Heart left ventricle (tissue), 16 donors: ENCODE data around the gene TMEM123. TPM values are rescaled to one million over a fixed set of nuclear protein-coding genes. Genes with fewer than 3 reads are reported as not detected.
"Not testable (repeated sequence)": the region's sequence is repeated elsewhere in the genome, so short reads cannot be mapped to it uniquely, and the experiment has no call there.

Experiments used
- ATAC-seq, 4 donors: fragments of 200-7000 bp; cut with Tn5 transposase; one replicate each; pipeline ENCODE4 v1.9.1; 2020 to 2022; ENCODE audit warnings: moderate library complexity in 4 of 4, mild to moderate bottlenecking in 3 of 4, moderate number of reproducible peaks in 1 of 4
- DNase-seq, 5 donors: peaks; one replicate each; pipeline ENCODE4 v3.0.0-alpha.2; 2020
- H3K27ac ChIP-seq, 12 donors: fragments of 200-600 bp; sonication (generic) in 4 of 12; one replicate each; pipeline versions ENCODE4 v1.5.0 to v1.8.0; 2016 to 2022; ENCODE audit warnings: mild to moderate bottlenecking in 2 of 12
- H3K27me3 ChIP-seq, 9 donors: fragments of 200-600 bp; sonication (generic) in 2 of 9; one replicate each; pipeline versions ENCODE4 v1.5.1 to v1.8.0; 2016 to 2022; ENCODE audit warnings: mild to moderate bottlenecking in 3 of 9
- H3K36me3 ChIP-seq, 9 donors: fragments of 200-600 bp; sonication (generic) in 2 of 9; one replicate each; pipeline versions ENCODE4 v1.5.0 to v1.8.0; 2018 to 2022; ENCODE audit warnings: mild to moderate bottlenecking in 2 of 9
- H3K4me1 ChIP-seq, 12 donors: fragments of 200-600 bp; sonication (generic) in 4 of 12; one replicate each; pipeline versions ENCODE4 v1.5.0 to v1.8.0; 2016 to 2022; ENCODE audit warnings: mild to moderate bottlenecking in 3 of 12
- H3K4me3 ChIP-seq, 12 donors: fragments of 200-600 bp; sonication (generic) in 4 of 12; one replicate each; pipeline versions ENCODE4 v1.5.0 to v1.8.0; 2017 to 2022; ENCODE audit warnings: mild to moderate bottlenecking in 9 of 12, moderate library complexity in 4 of 12
- H3K9me3 ChIP-seq, 12 donors: fragments of 200-600 bp; sonication (generic) in 4 of 12; one replicate each; pipeline versions ENCODE4 v1.5.0 to v1.8.0; 2016 to 2022; ENCODE audit warnings: mild to moderate bottlenecking in 1 of 12
- POLR2A ChIP-seq, 2 donors: fragments of 450-650 bp; IDR thresholded peaks; one replicate each; pipeline ENCODE4 v1.6.1; 2017; ENCODE audit warnings: antibody characterized with exemption in 2 of 2, mild to moderate bottlenecking in 2 of 2, moderate library complexity in 2 of 2
- WGBS, 4 donors: extraction: QIAGEN DNeasy Blood & Tissue Kit in 2 of 4; methylation state at CpG; one replicate each; pipeline versions ENCODE4 v1.1.5 to v1.1.7; 2013 to 2018; 5-methylcytosine and 5-hydroxymethylcytosine counted together
- intact Hi-C, 10 donors: fragments of 100-400 bp; cut with DNase I; formaldehyde crosslinking; loops; one replicate each; pipeline versions ENCODE4 v1.11.1 to v1.14.2; 2022
- polyA plus RNA-seq, 2 donors: library from polyadenylated mRNA; stranded (reverse); fragments of 200-250 nt; gene quantifications; one replicate each; pipeline ENCODE4 v1.2.3, GENCODE V29; 2013
- total RNA-seq, 9 donors: library from RNA; depleted of rRNA in 2 of 9; stranded (reverse); fragments of >200 nt in 2 of 9; fragmentation: NEBNext Ultra II Directional in 3 of 9; extraction: Animal tissue kit (Norgen Biotek cat#: 25700) in 3 of 9; gene quantifications; one replicate each; pipeline versions ENCODE4 v1.1.0 to v1.2.4, GENCODE V29; 2016 to 2023
- TF ChIP-seq, protein P1 (sequence below), 12 donors: fragments of 200-600 bp; sonication (generic) in 4 of 12; IDR thresholded peaks; one replicate each; pipeline versions ENCODE4 v1.5.0 to v1.8.0; 2018 to 2022; ENCODE audit warnings: antibody characterized with exemption in 12 of 12, mild to moderate bottlenecking in 5 of 12
- donor health status: ischemic (EF 13 %, LVEDD 7.1; RV severe dilation, severe dysfunction).
- donor health status: healthy with polysubstance abuse.
- donor health status: DM: no; HTN: yes; CAD: no.
- donor health status: DM: no; HTN: no; CAD: no.
- donor health status: ischemic (EF 25% LVEDD 6.9; RV normal size, moderate dysfunction).
- donor health status: ischemic (EF 25% LVEDD 5.7; RV mildly dilated, moderate dysfunction).
- donor health status: healthy.
- donor health status: DM: yes; HTN: yes; CAD: no.
- donor health status: ischemic (EF 35%, LVEDD 5.7; RV mildly dilated, moderate dysfunction).
- donor health status: nonischemic (EF 11% LVEDD 7.7; RV severe dilation, severe dysfunction).
- donor health status: DM: yes; HTN: yes; CAD: no.
- donor health status: PGD.
- donor health status: ischemic (EF 29% LVEDD 5.4; RV normal size, mild dysfunction).
- donor health status: nonischemic (EF 23%, LVEDD 6.1; RV moderate dilation, normal function).

Gene TMEM123
- total and polyA plus RNA-seq, 11 donors, result 25.0 to 116 (median 75.6) TPM

DNA sequence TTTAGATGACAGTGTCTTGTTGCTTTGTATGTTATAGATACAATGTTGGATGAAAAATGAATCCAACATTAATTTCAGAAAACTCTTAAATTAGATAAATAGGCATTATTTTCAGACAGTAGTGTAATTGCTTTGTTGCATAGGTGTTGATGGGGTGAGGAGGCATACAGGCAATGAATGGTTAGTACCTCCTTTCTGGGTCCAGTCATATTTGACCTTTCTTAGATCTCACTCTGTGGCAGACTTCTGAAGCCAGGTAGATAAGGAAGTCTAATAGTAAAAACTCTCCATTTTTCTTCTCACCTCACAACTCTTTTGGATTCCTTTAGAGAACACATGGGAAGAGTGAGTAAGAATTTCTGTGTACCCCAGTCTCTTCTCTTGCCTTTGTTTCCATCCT, 73.7 kb downstream of the TMEM123 start:
- Histone ChIP-seq H3K36me3 (peaks cover 0 to 85% (median 68%) of the 10 kb centered on the region in 9 donors), H3K4me1 (peaks cover 0 to 9% (median 6%) of the 10 kb centered on the region in 12 donors), H3K27me3 (no peaks in the 10 kb centered on the region), H3K4me3 (no peak overlapping the region), H3K27ac (no peak overlapping the region), H3K9me3 (no peaks in the 10 kb centered on the region)
- intact Hi-C loops, result no loop called here
- TF ChIP-seq, protein P1, sequence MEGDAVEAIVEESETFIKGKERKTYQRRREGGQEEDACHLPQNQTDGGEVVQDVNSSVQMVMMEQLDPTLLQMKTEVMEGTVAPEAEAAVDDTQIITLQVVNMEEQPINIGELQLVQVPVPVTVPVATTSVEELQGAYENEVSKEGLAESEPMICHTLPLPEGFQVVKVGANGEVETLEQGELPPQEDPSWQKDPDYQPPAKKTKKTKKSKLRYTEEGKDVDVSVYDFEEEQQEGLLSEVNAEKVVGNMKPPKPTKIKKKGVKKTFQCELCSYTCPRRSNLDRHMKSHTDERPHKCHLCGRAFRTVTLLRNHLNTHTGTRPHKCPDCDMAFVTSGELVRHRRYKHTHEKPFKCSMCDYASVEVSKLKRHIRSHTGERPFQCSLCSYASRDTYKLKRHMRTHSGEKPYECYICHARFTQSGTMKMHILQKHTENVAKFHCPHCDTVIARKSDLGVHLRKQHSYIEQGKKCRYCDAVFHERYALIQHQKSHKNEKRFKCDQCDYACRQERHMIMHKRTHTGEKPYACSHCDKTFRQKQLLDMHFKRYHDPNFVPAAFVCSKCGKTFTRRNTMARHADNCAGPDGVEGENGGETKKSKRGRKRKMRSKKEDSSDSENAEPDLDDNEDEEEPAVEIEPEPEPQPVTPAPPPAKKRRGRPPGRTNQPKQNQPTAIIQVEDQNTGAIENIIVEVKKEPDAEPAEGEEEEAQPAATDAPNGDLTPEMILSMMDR (IDR thresholded peaks at IDR 0.05), result no peak
- no peak for TF ChIP-seq POLR2A (IDR thresholded peaks at IDR 0.05)
- ATAC-seq, result no peak
- no peak for DNase-seq

- intact Hi-C loops, result no loop called here
- peaks cover 0 to 81% (median 68%) of the 10 kb centered on the region in 9 donors for H3K36me3 ChIP-seq
- H3K27me3 ChIP-seq, result no peaks in the 10 kb centered on the region
- no peak for TF ChIP-seq POLR2A (IDR thresholded peaks at IDR 0.05)
- TF ChIP-seq, protein P1 (IDR thresholded peaks at IDR 0.05), result no peak
- H3K27ac ChIP-seq, result no peak overlapping the region
- no peak for DNase-seq
- WGBS, 4 donors, result 81 to 95% (median 85%) methylated on average over 2 of the region's 2 CpGs
- no peak for ATAC-seq
- H3K4me3 ChIP-seq, result no peak overlapping the region
- no peaks in the 10 kb centered on the region for H3K4me1 ChIP-seq
- H3K9me3 ChIP-seq, result no peaks in the 10 kb centered on the region
Measured at GRCh38 chr11:102377891-102378290, 74.7 kb downstream of the TMEM123 start.

GRCh38 chr11:102375720-102376399, 76.7 kb downstream of the TMEM123 start:
- H3K36me3 ChIP-seq, result peaks cover 0 to 63% (median 56%) of the 10 kb centered on the region in 9 donors
- H3K4me3 ChIP-seq, result no peak overlapping the region
- intact Hi-C loops, result no loop called here
- no peak for ATAC-seq
- no peaks in the 10 kb centered on the region for H3K27me3 ChIP-seq
- no peak for DNase-seq
- TF ChIP-seq, protein P1 (IDR thresholded peaks at IDR 0.05), result no peak
- no peak for TF ChIP-seq POLR2A (IDR thresholded peaks at IDR 0.05)
- H3K27ac ChIP-seq, result no peak overlapping the region
- H3K9me3 ChIP-seq, result no peaks in the 10 kb centered on the region
- H3K4me1 ChIP-seq, result no peaks in the 10 kb centered on the region
- 85 to 93% (median 90%) methylated on average over 5 of the region's 5 CpGs for WGBS, 4 donors

DNA sequence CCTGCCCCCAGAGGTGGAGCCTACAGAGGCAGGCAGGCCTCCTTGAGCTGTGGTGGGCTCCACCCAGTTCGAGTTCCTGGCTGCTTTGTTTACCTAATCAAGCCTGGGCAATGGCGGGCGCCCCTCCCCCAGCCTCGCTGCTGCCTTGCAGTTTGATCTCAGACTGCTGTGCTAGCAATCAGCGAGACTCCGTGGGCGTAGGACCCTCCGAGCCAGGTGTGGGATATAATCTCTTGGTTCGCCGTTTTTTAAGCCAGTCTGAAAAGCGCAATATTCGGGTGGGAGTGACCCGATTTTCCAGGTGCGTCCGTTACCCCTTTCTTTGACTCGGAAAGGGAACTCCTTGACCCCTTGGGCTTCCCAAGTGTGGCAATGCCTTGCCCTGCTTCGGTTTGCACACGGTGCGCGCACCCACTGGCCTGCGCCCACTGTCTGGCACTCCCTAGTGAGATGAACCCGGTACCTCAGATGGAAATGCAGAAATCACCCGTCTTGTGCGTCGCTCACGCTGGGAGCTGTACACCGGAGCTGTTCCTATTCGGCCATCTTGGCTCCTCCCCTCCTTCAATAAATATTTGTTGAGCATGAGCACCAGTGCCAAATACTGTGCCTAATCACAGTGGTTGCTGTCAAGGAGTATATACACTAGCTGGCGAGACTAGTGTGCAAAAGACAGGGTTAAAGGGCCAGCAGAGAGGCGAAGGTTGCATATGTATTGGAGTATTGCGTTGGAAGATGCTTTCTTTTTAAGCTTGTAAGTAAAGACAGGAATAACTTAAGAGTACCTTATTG, 77.7 kb downstream of the TMEM123 start:
- peaks cover 0 to 52% (median 45%) of the 10 kb centered on the region in 9 donors for H3K36me3 ChIP-seq
- H3K4me3 ChIP-seq, H3K9me3 ChIP-seq, intact Hi-C loops, ATAC-seq, H3K27me3 ChIP-seq, H3K4me1 ChIP-seq, H3K27ac ChIP-seq, DNase-seq: not testable (repeated sequence)
- WGBS, 4 donors, result 84 to 91% (median 86%) methylated on average over 27 to 31 of the region's 31 CpGs
